GM18502 (cell line): ENCODE results near the gene NWD2.

ENCODE experiments used
- ATAC-seq: cut with Tn5 transposase; IDR thresholded peaks from one replicate; pipeline ENCODE4 v1.9.1; 2021; ENCODE audit warnings: mild to moderate bottlenecking; ENCODE audit not compliant: unreplicated experiment, poor library complexity

Gene NWD2

DNA sequence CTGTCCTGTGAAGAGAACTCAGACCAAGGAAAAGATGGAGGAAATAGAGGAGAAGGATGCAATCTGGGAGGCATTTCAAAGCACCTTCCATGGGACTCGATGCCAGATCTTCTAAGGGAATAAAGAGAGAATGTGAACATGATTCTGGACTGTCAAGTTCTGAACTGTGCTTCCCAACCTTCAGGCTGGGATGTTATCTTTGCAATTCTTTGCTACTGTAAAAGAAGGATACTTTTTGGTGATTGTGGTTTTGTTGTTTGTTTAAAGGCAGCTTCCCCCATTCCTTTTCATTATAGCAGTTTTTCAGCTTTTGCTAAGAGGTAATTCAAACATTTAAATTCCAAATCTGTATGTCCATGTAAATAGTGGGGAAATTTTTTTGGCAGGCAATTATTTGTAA, 217.3 kb downstream of the NWD2 start:
- no peak for ATAC-seq

DNA sequence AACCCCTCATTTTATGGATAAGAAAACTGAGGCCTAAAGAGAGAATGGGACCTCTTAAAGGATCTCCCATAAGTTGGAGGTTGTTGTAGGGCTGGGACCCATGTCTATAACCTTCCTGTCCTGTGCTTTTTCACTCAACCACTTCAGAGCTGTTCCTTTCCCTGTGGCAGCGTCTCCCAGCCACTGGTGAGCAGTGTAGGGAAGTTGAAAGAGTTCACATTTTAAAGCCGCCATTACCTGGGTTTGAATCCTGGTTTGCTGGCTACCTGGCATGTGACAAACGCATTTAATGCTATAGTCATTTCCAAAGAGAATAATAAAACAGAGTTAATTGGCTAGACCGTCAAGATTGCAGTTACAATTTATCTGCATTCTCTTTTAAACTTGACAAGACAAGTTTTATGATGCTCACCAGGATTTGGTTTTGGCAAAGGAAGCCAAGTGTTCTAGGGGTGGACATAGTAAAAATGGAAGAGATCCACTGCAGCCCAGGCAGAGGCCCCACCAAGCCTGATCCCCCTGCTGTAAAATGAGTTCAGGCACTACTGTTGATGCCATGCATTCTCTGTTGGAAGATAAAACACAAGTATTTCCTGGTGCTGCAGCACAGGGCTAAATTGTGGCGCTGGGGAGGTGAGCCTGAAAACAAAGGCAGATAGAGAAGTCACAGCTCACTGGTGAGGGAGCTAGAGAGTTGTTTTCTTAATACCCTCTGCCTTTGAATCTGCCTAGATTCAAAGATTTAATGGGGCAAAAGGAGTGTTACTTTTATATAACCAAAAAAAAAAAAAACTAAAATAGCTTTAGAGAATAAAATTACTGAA, 218.7 kb downstream of the NWD2 start:
- no peak for ATAC-seq

- no peak for ATAC-seq
Measured at GRCh38 chr4:37464373-37465128, 220.0 kb downstream of the NWD2 start.

DNA sequence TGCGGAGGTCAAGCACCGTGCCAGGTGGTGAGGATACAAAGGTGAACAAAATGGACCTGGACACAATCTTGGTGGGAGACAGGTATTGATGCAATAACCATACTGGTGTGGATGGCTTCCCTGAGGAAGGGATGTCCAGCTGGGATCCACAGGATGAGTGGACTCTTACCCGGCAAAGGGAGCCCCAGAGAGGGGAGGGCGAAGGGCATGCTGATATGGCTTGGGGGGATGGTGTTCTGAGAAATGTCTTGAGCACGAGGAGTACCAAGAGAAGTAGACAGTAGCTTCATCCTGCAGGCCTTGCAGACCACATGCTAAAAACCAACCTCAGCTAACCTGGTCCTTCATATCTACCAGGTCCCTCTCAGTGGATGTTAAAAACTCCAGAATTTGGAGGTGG, 220.8 kb downstream of the NWD2 start:
- no peak for ATAC-seq

DNA sequence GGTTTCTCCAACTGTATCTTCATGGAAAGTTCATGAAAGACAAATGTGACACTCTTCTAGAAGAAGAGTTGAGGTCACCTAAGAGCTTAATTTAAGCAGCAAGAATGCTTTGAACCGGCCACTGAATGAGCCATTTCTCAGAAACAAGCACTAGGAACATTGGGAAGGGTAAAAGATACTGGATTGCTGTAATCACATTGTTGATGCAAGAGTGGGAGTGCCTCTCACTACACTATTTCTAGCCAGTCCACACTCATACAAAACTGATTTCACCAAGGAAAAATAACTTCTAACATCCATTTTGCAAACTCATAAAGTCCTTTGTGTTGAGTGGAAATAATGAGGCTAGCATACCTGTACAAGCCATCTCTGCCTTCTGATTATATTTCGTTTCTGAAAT, 221.3 kb downstream of the NWD2 start:
- ATAC-seq, result no peak

DNA sequence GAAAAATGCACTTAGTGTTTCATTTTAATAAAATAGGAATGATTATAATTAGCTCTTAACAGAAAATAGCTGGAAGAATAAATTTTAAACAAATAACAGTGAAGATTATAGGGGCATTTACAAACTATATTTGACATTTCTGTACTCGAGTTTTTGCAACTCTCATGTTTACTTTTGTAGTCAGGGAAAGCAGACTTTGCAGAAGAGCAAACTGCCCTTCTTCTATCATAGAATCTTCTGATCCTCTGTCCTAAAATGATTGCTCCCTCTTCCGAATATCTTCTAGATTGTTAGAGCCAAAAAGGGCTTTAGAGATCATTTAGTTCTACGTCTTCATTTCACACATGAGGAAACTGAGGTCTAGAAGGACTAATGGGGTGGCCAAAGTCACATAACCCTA, 222.7 kb downstream of the NWD2 start:
- no peak for ATAC-seq

GRCh38 chr4:37467824-37468223, 223.3 kb downstream of the NWD2 start:
- no peak for ATAC-seq

GRCh38 chr4:37469286-37469685, 224.7 kb downstream of the NWD2 start:
- ATAC-seq, result no peak

DNA sequence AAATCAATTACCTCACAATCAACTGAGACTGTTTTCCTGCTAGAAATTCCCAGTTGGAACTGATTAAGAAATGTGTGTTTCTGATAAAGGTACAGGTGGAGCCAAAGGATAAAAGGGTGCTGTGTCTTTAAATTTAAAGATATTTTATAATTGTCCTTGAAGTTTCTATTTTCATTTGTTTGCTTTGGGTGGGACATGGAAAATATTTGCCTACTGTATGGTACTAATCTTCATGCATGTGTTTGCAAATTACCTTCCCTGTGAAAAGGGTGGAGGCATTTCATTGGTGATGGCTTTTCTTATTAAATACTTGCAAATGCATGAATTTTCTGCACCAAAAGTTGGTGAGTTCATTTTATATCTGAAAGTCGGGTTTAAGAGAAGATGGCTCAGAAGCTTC, 225.7 kb downstream of the NWD2 start:
- ATAC-seq, result no peak

- ATAC-seq, result no peak
Measured at GRCh38 chr4:37471093-37471492, 226.6 kb downstream of the NWD2 start.

- ATAC-seq, result no peak
Measured at GRCh38 chr4:37471971-37472370, 227.4 kb downstream of the NWD2 start.

GRCh38 chr4:37473807-37474206, 229.3 kb downstream of the NWD2 start:
- ATAC-seq, result no peak

- no peak for ATAC-seq
Measured at GRCh38 chr4:37475087-37475486, 230.5 kb downstream of the NWD2 start.

- ATAC-seq, result no peak
Measured at GRCh38 chr4:37475776-37476175, 231.2 kb downstream of the NWD2 start.

GRCh38 chr4:37476256-37476655, 231.7 kb downstream of the NWD2 start:
- no peak for ATAC-seq

DNA sequence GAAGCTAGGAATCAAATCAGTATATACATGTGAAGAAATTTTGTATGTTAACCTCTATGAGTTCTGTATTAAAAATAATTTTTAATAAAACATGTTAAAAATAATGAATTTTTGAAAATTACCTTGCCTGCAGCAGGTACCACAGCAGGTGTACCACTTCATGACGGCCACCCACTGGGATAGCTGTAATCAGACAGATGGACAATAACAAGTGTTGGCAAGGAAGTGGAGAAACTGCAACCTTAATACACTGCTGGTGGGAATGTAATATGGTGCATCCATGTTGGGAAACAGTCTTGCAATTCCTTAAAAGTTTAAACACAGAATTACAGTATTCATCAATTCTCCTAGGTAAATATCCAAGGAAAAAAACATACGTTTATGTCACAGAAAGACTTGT, 232.1 kb downstream of the NWD2 start:
- no peak for ATAC-seq

DNA sequence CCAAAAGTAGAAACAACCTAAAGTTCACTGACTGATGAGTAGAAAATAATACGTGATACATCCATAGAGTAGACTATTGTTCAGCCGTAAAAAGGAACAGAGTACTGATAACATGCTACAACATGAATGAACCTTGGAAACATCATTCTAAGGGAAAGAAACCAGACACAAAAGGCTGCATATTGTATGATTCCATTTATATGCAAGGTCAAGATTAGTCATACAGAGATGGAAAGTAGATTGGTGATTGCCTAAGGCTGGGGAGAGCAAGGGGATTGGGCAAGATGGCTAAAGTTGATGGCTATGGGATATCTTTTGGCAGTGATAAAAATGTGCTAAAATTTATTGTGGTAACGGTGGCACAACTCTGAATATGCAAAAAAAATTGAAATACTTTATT, 232.6 kb downstream of the NWD2 start:
- ATAC-seq, result no peak

GRCh38 chr4:37478151-37478550, 233.6 kb downstream of the NWD2 start:
- no peak for ATAC-seq

DNA sequence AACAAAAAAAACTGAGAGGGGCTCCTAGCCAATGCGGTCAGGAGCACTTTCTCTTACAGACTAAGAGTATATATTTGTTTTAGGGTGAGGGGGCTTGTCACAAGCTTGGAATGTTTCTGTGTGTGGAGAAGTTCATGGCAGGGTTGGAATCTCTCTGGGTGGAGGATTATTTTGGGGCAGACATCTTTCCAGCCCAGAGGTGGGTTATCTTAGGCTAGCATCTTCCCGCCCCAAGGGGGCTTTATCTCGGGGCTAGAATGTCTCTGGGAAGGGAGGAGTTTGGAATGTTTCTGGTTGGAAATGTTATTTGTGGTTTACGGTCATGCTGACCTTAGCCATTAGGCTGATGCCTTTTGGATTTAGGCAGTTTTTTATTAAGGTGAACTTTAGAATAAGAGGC, 236.0 kb downstream of the NWD2 start:
- ATAC-seq, result no peak

GRCh38 chr4:37481547-37482122, 237.1 kb downstream of the NWD2 start:
- ATAC-seq, result no peak

DNA sequence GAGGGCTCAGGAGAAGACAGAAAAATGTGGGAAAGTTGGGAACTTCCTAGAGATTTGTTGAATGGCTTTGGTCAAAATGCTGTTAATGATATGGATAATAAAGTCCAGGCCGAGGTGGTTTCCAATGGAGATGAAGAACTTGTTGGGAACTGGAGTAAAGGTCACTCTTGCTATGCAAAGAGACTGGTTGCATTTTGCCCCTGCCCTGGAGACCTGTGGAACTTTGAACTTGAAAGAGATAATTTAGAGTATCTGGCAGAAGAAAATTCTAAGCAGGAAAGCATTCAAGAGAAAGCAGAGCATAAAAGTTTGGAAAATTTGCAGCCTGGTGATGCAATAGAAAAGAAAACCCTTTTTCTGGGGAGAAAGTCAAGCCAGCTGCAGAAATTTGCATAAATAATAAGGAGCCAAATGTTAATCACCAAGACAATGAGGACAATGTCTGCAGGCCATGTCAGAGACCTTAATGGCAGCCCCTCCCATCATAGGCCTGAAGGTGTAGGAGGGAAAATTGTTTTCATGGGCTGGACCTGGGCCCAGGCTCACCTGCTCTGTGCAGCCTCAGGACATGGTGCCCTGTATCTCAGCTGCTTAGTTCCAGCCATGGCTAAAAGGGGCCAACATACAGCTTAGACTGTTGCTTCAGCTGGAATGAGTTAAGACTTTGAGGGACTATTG, 237.8 kb downstream of the NWD2 start:
- no peak for ATAC-seq
